Measurements from ENCODE around the gene SAP30. TPM values are rescaled to one million over a fixed set of nuclear protein-coding genes. Genes with fewer than 3 reads are reported as not detected.

Gene SAP30
- total RNA-seq, 1 experiment from 2014 or later, result 37.1 TPM

- in situ Hi-C loops (cut with HindIII; ENCODE audit: low sequenced_read_pairs), result no loop called here
- no peak for DNase-seq (ENCODE audit: low spot score)
Observed at GRCh38 chr4:173405840-173406606, 35.3 kb downstream of the SAP30 start.

GRCh38 chr4:173410079-173410478 lies 39.3 kb downstream of the SAP30 start:
- DNase-seq (ENCODE audit: low spot score), result peak; percentile 27
- in situ Hi-C loops (cut with HindIII; ENCODE audit: low sequenced_read_pairs), result no loop called here

GRCh38 chr4:173411106-173411693 lies 40.4 kb downstream of the SAP30 start:
- DNase-seq (ENCODE audit: low spot score), result no peak
- in situ Hi-C loops (cut with HindIII; ENCODE audit: low sequenced_read_pairs), result no loop called here

GRCh38 chr4:173413036-173413435 lies 42.3 kb downstream of the SAP30 start:
- peak; percentile 64 for DNase-seq (ENCODE audit: low spot score)
- in situ Hi-C loops (cut with HindIII; ENCODE audit: low sequenced_read_pairs), result no loop called here

GRCh38 chr4:173414456-173414855 lies 43.7 kb downstream of the SAP30 start:
- DNase-seq (ENCODE audit: low spot score), result no peak
- in situ Hi-C loops (cut with HindIII; ENCODE audit: low sequenced_read_pairs), result no loop called here

GRCh38 chr4:173415092-173415491 lies 44.3 kb downstream of the SAP30 start:
- no peak for DNase-seq (ENCODE audit: low spot score)
- in situ Hi-C loops (cut with HindIII; ENCODE audit: low sequenced_read_pairs), result no loop called here

GRCh38 chr4:173415885-173416653 lies 45.3 kb downstream of the SAP30 start:
- no peak for DNase-seq (ENCODE audit: low spot score)
- in situ Hi-C loops (cut with HindIII; ENCODE audit: low sequenced_read_pairs), result no loop called here

- no peak for DNase-seq (ENCODE audit: low spot score)
- in situ Hi-C loops (cut with HindIII; ENCODE audit: low sequenced_read_pairs), result no loop called here
Observed at GRCh38 chr4:173417833-173418232, 47.1 kb downstream of the SAP30 start.

GRCh38 chr4:173418639-173419038 lies 47.9 kb downstream of the SAP30 start:
- in situ Hi-C loops (cut with HindIII; ENCODE audit: low sequenced_read_pairs), result no loop called here

GRCh38 chr4:173420324-173420752 lies 49.6 kb downstream of the SAP30 start:
- DNase-seq (ENCODE audit: low spot score), result peak; percentile 58
- in situ Hi-C loops (cut with HindIII; ENCODE audit: low sequenced_read_pairs), result no loop called here

More at GRCh38 chr4:173418639-173419038, 47.9 kb downstream of the SAP30 start:
- no peak for DNase-seq (ENCODE audit: low spot score)

- DNase-seq (ENCODE audit: low spot score), result no peak
- in situ Hi-C loops (cut with HindIII; ENCODE audit: low sequenced_read_pairs), result no loop called here
Observed at GRCh38 chr4:173420801-173421200, 50.0 kb downstream of the SAP30 start.

GRCh38 chr4:173424899-173425805 lies 54.4 kb downstream of the SAP30 start:
- in situ Hi-C loops (cut with HindIII; ENCODE audit: low sequenced_read_pairs), result no loop called here
- no peak for DNase-seq (ENCODE audit: low spot score)

GRCh38 chr4:173426064-173426463 lies 55.3 kb downstream of the SAP30 start:
- in situ Hi-C loops (cut with HindIII; ENCODE audit: low sequenced_read_pairs), result no loop called here
- no peak for DNase-seq (ENCODE audit: low spot score)

Other genes with a start within 250 kb of the SAP30 start
- 12.4 and 22.1 TPM in 2 replicates for gene GALNT7, start 202.1 kb upstream of the SAP30 start, total RNA-seq (2014; rRNA removed; shearing (Covaris generic))
- gene HMGB2, start 36.6 kb upstream of the SAP30 start, total RNA-seq (2014; rRNA removed; shearing (Covaris generic)), result 270 and 334 TPM in 2 replicates
- not detected in 2 replicates for gene SCRG1, start 28.2 kb downstream of the SAP30 start, total RNA-seq (2014; rRNA removed; shearing (Covaris generic))
- gene HAND2, start 159.3 kb downstream of the SAP30 start, total RNA-seq (2014; rRNA removed; shearing (Covaris generic)), result 0.41 TPM in 1 of 2 replicates, not detected in the other

Data from G401 (cell line).